D721Med (cell line): Measurements from ENCODE around the gene MMEL1.
A peak's percentile ranks its signal among the peaks of the same experiment; 100 is the strongest.

Experiments used
- DNase-seq: peaks from one replicate; pipeline ENCODE4 v3.0.0; 2011; ENCODE audit warnings: low spot score; ENCODE audit not compliant: insufficient read length
- FAIRE-seq: peaks from 2 replicates; lab custom pipeline; 2011; peaks lifted over from hg19 to GRCh38; lab: Jason Lieb, UNC
- TF ChIP-seq, protein P1 (sequence below): IDR thresholded peaks from 2 replicates; pipeline ENCODE4 v1.5.1; 2012; ENCODE audit warnings: mild to moderate bottlenecking, control low read depth; ENCODE audit not compliant: insufficient read depth; ENCODE audit errors: missing control alignments

The MMEL1 gene

DNA sequence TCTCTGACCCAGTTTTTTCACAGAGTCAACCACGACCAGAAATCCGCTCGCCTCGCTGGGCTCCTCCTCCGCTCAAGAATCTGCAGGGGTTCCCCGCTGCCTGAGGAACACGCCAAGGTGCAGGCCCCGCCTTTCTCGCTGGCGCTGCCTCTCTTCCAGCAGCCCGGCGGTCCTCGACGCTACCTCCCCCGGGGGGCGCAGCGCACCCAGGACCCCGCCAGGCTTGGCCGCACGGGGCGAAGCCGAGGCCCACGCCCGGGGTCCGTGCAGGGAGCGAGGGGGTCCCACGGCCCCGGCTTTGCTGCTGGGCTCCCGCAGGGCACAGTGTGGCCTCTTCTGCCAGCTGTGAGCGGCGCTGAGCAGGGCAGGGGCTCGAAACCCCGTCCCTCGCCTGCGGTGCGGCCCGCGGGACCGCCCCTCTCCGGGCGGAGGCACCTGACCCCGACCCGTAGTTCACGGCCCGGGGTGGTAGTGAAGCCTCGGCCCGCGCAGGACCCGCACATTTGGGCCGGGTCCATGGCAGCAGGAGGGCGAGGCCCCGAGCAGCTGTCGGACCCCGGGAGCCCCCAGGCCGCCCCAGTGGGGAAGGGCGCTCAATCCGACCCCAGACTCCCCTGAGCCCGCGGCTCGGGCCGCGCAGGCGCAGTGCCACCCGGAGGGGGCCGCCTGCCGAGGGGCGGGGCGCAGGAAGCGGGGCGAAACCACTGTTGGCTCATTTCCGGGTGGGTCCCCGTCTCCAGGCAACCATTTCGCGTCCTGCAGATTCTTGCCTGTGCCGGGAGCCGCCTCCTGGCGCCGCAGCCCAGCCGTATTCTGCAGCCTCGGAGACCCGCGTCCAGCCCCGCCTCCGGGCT is 10.0 kb upstream of the MMEL1 start:
- TF ChIP-seq, protein P1, sequence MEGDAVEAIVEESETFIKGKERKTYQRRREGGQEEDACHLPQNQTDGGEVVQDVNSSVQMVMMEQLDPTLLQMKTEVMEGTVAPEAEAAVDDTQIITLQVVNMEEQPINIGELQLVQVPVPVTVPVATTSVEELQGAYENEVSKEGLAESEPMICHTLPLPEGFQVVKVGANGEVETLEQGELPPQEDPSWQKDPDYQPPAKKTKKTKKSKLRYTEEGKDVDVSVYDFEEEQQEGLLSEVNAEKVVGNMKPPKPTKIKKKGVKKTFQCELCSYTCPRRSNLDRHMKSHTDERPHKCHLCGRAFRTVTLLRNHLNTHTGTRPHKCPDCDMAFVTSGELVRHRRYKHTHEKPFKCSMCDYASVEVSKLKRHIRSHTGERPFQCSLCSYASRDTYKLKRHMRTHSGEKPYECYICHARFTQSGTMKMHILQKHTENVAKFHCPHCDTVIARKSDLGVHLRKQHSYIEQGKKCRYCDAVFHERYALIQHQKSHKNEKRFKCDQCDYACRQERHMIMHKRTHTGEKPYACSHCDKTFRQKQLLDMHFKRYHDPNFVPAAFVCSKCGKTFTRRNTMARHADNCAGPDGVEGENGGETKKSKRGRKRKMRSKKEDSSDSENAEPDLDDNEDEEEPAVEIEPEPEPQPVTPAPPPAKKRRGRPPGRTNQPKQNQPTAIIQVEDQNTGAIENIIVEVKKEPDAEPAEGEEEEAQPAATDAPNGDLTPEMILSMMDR: no peak
- FAIRE-seq (no peak), DNase-seq (peak; percentile 93)

- TF ChIP-seq, protein P1: no peak
- no peak for FAIRE-seq
- DNase-seq: no peak
Measured at GRCh38 chr1:2642131-2642559, 9.3 kb upstream of the MMEL1 start.

DNA sequence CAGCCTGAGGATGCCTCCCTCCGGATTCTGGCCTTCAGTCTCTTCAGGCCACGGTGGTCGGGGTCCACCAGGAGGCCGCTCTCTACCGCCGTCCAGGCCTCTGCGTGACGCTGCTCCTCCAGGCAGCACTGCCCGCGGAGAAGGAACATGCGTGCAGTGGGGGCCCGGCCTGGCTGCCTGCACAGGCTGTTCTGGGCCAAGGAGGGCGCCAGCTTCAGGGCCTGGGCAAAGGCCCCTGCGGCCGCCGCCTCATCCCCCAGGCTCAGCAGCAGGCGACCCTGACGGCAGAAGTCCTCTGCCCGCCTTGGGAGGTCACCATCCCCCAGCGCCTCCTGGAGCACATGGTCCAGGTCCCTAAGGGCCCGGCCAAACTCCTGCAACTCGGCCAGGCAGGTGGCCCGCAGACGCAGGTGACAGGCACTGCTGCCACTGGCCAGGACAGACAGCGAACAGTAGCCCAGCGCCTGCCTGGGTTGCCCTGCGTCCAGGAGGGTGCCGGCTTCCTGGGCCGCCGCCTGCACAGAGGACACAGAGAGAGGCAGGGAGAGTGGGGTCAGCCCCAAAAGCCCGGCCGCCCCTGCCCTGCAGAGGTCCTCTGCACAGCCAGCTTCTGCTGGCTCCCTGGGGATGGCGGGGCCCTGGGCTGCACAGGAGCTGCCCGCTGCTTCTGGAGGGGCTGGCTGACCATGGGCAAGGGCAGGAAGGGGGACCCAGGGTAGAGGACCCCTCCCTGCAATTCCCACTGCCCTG is 8.7 kb upstream of the MMEL1 start:
- TF ChIP-seq, protein P1: no peak
- FAIRE-seq: no peak
- DNase-seq: no peak

DNA sequence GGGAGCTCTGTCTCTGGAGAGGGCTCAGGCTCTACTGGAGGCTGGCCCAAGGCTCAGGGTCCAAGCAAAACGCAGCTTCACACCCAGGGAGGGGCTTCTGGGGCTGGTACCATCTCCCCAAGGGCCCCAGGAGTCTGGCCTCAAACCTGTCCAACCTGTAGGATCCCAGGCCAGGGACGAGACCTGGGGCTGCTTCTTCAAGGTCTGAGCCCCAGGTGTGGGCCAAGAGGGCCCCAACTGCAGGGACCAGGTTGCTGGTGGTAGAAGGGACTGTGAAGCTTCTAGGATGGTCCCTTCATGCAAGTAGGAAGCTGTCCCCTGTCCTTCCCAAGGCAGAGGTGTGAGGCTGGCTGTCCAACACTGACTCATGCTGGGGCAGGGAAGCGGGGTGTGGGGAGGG is 7.8 kb upstream of the MMEL1 start:
- DNase-seq (no peak), FAIRE-seq (no peak)
- TF ChIP-seq, protein P1: no peak

GRCh38 chr1:2639607-2640521 is 7.0 kb upstream of the MMEL1 start:
- TF ChIP-seq, protein P1: no peak
- no peak for DNase-seq
- no peak for FAIRE-seq

- DNase-seq: no peak
- FAIRE-seq: no peak
- TF ChIP-seq, protein P1: no peak
Measured at GRCh38 chr1:2639203-2639602, 6.4 kb upstream of the MMEL1 start.
